WI38 (cell line): ENCODE results near the gene ZFHX3.

Experiments used
- H3K4me3 ChIP-seq: 2 replicates; pipeline ENCODE4 v1.5.1; 2011; ENCODE audit warnings: low read depth, mild to moderate bottlenecking, control low read depth, low read length
- TF ChIP-seq, protein P1 (sequence below): IDR thresholded peaks from 2 replicates; pipeline ENCODE4 v1.5.1; 2012; ENCODE audit warnings: low read depth, mild to moderate bottlenecking, control low read depth, low read length

ZFHX3 gene

GRCh38 chr16:72894293-72895151, 153.4 kb downstream of the ZFHX3 start:
- H3K4me3 ChIP-seq: peak overlapping the region; percentile 16
- TF ChIP-seq, protein P1, sequence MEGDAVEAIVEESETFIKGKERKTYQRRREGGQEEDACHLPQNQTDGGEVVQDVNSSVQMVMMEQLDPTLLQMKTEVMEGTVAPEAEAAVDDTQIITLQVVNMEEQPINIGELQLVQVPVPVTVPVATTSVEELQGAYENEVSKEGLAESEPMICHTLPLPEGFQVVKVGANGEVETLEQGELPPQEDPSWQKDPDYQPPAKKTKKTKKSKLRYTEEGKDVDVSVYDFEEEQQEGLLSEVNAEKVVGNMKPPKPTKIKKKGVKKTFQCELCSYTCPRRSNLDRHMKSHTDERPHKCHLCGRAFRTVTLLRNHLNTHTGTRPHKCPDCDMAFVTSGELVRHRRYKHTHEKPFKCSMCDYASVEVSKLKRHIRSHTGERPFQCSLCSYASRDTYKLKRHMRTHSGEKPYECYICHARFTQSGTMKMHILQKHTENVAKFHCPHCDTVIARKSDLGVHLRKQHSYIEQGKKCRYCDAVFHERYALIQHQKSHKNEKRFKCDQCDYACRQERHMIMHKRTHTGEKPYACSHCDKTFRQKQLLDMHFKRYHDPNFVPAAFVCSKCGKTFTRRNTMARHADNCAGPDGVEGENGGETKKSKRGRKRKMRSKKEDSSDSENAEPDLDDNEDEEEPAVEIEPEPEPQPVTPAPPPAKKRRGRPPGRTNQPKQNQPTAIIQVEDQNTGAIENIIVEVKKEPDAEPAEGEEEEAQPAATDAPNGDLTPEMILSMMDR: no peak

GRCh38 chr16:72891291-72892227, 156.4 kb downstream of the ZFHX3 start:
- H3K4me3 ChIP-seq: no peak overlapping the region
- TF ChIP-seq, protein P1: no peak

DNA sequence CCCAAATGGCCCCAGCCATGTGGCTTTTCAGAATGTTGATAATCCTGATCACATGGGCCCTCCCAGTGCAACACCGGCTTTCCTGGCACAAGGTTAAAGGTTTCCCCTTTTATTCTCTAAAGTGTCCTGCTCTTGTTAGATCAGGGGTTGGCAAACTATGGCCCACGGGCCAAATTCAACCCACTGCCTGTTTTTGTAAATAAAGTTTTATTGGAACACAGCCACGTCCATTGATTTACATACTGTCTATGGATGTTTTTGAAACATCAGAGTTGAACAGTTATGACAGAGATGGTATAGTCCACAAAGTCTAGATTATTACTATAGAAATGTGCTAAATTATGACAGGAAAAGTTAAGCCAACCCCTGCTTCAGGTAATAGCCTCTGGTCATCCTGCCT, 157.3 kb downstream of the ZFHX3 start:
- TF ChIP-seq, protein P1: no peak
- no peak overlapping the region for H3K4me3 ChIP-seq

DNA sequence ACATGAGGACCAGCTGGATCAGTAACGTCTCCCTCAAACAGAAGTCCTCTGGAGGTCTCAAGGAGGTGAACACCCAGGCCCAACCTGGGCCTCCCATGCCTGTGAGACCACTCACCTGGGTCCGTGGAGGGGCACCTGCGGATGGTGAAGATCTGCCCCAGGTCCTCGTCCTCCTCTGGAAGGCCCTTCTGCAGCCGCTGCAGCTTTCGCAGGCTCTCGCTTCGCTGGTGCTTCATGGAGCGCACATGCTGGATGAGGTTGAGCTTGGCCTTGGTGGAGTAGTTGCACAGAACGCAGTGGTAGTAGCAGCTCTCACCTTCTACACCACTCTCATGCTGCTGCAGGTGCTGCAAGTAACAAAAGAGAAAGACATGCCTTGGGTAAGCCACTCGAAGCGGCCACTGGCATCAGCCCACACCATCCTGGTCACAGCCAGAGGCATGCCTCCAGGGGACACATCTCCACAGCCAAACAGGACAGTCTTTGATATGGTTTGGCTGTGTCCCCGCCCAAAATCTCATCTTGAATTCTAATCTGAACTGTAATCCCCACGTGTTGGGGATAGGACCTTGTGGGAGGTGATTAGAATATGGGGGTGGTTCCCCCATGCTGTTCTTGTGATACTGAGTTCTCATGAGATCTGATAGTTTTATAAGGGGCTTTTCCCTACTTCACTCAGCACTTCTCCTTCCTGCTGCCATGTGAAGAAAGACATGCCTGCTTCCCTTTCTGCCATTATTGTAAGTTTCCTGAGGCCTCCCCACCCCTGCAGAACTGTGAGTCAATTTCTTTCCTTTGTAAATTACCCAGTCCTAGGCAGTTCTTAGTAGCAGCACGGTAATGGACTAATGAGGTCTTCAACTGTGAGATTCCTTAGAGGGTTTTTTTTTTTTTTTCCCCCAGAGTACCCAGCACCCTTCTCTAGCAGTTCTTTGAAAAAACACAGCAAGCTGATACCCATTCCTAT, 158.0 kb downstream of the ZFHX3 start:
- TF ChIP-seq, protein P1: no peak
- no peak overlapping the region for H3K4me3 ChIP-seq

DNA sequence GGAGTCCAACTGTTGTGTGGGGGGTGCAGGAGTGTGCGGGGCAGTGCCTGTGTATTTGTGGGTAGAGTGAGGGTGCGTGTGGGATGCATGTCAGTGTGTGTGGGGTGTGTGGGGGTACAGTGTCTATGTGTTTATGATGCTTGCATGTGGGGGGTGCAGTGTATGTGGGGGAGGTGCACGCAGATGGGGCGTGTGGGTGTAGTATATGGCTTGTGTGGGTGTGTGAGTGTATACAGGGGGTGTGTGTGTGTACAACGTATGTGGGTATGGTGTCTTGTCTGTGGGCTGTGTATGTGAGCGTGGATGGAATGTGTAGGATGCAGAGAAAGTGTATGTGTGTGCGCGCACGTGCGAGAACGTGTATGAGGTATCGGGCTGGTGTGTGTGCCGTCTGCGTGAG, 160.4 kb downstream of the ZFHX3 start:
- TF ChIP-seq, protein P1: no peak
- H3K4me3 ChIP-seq: no peak overlapping the region

DNA sequence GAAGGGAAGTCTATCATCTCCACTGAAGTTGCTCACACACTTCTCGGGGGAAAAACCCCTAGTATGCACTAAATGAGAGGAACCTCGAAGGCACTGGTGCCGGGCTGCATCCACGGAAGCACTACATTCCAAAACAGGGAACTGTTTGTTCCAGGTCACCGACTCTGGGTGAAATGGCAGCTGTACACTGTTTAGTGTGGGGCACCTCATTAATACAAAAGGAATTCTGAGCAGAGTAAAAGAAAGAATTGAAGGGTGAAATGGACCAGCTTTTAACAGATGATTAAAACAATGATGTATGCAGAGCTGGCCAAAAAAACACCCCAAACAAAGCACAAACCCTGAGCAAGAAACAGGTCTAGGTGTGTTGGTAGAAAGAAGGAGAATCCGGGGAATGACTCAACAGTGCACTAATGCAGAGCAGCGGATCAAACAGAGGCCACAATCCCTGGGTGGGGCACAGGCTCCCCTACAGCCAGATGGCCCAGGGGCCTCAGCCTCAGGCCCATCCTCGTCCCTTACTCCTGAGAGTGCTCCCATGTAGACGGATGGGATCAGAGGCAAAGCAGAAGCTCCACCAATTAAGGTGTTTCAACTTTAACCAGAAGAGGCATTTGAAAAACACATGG, 161.5 kb downstream of the ZFHX3 start:
- TF ChIP-seq, protein P1: no peak
- H3K4me3 ChIP-seq: no peak overlapping the region
